HG02763 (cell line): ENCODE data around the gene INPP4B.

Source experiments
- ATAC-seq: cut with Tn5 transposase; IDR thresholded peaks from one replicate; pipeline ENCODE4 v1.9.1; 2021; ENCODE audit warnings: mild to moderate bottlenecking, moderate library complexity; ENCODE audit not compliant: unreplicated experiment

The INPP4B gene

GRCh38 chr4:142846108-142846728, at the start of gene INPP4B:
Gene INPP4B, minus strand, starts transcription at chr4:142846301.
- no peak for ATAC-seq

DNA sequence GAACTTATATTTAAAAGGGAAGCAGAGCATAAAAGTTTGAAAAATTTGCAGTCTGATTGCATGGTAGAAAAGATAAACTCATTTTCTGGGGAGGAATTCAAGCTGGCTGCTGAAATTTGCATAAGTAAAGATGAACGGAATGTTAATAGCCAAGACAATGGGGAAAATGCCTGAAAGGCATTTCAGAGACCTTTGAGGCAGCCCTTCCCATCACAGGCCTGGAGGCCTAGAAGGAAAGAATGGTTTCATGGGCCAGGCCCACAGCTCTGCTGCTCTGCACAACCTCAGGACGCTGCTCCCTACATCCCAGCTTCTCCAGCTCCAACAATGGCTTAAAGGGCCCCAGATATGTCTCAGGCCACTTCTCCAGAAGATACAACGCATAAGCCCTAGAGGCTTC, 46.9 kb upstream of the INPP4B start:
- no peak for ATAC-seq

DNA sequence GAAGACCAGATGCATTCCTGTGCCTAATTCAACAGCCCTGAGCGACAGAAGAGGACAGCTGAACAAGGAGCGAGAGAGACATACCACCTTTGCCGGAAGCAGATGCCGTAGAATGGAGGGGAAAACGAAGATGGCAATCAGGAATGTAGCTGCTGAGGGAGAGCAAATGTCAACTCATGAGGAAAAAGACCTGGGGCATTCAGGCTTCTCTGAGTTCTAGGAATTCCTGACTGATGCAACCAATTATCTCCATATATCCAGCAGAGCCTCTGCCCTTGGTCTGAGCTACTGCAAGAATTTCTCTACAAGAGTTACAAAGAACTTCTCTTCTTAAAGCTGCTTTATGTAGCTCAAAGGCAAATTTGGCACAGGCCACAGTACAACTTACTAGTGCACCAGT, 40.5 kb upstream of the INPP4B start:
- no peak for ATAC-seq

DNA sequence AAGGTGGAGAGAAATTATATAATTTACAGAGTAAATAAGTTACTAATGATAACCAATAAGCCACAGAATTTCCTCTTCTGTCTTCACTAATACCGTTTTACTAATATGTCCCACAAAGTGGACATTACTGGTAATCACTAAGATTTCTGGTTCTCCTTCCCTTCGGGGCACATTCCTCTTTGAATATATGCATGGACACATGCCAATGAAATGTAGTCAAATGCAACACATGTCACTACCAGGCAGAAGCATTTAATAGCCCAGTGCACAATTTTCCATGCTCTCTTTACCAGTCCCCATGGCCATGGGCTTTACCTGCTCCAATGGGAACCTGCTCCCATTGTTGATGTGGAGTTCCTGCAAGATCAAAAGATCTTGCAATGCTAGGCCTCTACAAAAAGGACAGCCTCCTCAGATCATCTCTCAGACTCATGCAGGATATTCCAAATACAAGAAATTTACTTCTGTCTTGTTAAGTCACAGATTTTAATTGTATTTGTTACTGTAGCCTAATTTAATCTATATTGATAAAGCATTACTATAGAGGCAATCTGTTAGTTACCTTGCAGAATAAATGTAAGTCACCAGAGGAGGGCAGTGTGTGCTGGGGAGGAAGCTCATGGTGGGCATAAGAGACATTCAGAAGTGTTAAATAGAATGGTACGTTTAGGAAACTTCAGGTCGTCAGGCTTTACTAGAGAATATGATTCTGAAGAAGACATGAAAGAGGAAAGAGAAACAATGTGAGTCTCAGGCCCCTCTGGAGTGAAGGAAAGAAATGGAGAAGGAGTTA, 37.1 kb upstream of the INPP4B start:
- ATAC-seq = no peak

- ATAC-seq = no peak
These were observed 36.1 kb upstream of the INPP4B start for GRCh38 chr4:142882159-142882558.

DNA sequence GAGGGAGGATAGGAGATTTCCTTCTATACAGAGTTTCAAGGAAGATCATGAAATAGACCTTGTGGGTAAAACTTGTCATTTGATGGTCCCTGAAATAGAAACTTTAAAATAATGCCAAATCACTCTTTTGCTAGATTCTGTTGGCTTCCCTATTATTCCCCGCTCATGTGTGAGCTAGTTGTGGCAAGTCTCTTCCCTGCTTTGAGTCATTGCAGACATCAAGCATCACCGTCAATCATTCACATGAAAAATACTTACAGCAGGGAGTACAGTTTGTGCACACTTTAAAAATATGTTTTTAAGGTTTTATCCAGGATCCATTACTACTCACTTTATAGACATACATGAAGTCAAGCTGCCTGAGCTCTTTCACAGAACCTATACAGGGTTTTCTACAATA, 35.2 kb upstream of the INPP4B start:
- ATAC-seq = no peak

- ATAC-seq = no peak
These were observed 29.0 kb upstream of the INPP4B start for GRCh38 chr4:142875117-142875516.

GRCh38 chr4:142874684-142875083, 28.6 kb upstream of the INPP4B start:
- no peak for ATAC-seq

GRCh38 chr4:142866685-142867084, 20.6 kb upstream of the INPP4B start:
- no peak for ATAC-seq

GRCh38 chr4:142861351-142861750, 15.2 kb upstream of the INPP4B start:
- ATAC-seq = no peak

DNA sequence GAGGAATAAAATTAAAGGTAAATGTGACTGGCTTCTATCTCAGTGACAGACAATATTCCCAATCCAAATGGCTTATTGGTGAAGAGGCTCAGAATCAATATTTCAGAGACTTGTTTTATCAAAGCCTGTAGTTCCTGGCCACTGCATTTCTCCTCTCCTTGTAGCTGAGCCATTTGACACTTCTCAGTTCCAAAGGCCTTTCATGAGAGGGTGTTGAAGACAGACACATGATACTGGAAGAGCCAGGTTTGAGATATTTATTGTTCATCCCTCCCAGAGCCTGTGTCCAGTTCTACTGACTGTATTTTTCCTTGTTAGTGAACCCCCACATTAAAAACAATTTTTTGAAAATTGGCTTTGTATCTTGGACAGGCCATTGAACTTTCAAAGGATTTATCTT, 12.9 kb upstream of the INPP4B start:
- no peak for ATAC-seq

- ATAC-seq = no peak
These were observed 12.3 kb upstream of the INPP4B start for GRCh38 chr4:142858446-142858845.

DNA sequence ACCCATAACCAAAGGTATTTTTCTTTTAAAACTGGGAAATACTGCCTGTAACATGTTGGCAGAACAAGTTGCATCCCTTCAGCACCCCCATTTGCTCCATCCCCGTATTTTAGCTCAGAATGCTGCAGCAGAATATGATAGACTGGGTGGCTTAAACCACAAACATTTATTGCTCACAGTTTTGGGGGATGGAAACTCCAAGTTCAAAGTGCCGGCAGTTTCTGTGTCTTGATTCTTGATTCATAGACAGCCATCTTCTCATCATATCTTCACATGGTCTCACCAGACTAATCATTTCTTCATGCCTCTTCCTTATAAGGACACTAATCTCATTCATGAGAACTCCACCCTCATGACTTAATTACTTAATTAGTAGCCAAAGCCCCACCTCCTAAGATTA, 10.5 kb upstream of the INPP4B start:
- ATAC-seq = no peak

GRCh38 chr4:142850478-142850877, 4.4 kb upstream of the INPP4B start:
- ATAC-seq = no peak

- no peak for ATAC-seq
These were observed 862 bp upstream of the INPP4B start for GRCh38 chr4:142846729-142847596.

GRCh38 chr4:142845293-142846107, 601 bp downstream of the INPP4B start:
- ATAC-seq = no peak

DNA sequence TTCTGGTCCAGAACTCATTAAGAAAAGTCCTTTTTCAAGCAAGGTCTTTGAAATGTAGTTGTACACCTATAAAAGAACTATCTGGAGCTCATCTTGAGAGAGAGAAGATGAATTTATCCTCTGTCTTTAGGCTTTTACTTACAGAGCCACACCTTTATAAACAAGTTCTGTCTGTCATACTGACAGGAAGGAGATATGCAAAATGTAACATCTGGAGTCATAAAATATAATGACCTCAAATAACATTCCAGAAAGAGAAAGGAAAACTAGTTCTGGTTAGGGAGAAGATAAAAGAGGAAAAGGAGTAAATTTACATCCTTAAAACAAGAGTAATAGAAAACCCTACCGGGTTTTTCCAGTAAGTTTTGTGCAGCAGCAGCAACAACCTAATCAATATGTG, 1.3 kb downstream of the INPP4B start:
- no peak for ATAC-seq

- ATAC-seq = no peak
These were observed 5.5 kb downstream of the INPP4B start for GRCh38 chr4:142840516-142841123.

- ATAC-seq = no peak
These were observed 7.3 kb downstream of the INPP4B start for GRCh38 chr4:142838778-142839177.

DNA sequence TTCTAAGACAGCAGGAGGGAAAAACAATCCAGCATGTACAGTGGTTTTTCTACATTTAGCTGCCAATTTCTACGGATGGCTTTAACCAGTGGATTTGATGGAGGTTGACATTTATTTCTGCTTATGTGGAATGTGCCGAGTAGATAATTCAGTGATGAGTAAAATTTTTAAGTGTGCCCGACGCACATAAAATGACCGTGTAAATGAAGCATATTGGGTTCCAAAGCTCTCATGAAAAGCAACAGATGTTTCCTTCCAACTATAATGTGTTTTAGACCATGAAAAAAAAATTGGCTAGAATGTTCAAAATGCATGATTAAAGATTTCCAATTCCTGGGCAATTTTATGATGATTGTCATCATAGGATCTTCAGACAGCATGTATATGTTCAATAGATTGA, 14.1 kb downstream of the INPP4B start:
- no peak for ATAC-seq
